Activated naive CD4-positive, alpha-beta T cell treated with Interleukin-2 at 50 U/mL for 16 hours (primary cell): ENCODE measurements around the gene ARVCF.
A peak's percentile ranks its signal among the peaks of the same experiment; 100 is the strongest.

Experiments used
- DNase-seq: peaks from one replicate; pipeline ENCODE4 v3.0.0-alpha.2; 2020

ARVCF gene

GRCh38 chr22:19998232-19998951, 18.2 kb downstream of the ARVCF start:
- no peak for DNase-seq

DNA sequence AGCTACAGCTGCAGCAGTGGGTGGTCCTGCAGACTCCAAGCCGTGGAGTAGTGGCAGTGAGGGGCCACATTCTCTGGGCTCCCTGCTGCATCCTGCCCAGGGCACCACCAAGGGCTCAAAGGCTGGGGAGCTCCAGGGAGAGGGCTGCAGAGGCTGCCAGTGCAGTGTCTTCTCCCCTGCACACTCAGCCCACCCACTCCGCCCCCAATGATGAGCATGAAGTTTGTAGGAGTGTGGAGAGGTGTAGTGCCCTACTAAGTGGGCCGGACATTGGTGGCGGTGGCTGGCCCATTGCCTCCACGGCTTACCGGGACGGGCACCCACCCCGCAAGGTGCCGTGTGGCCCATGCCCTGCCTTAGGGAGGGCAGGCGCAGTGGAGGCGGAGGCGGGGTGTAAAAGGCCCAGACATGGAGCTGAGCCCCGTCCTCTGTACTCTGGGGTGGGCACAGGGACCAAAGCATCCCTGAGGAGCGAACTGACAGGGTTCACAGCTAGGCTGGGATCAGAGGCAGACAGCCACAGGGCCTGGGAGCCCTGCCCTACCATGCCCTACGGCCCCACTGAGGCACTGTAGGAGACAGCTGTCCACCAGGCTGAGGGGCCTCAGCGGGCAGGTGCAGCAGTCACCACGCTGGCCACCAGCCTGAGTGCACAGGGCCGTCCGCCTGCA, 18.9 kb downstream of the ARVCF start:
- DNase-seq: no peak

GRCh38 chr22:19996694-19997384, 19.8 kb downstream of the ARVCF start:
- no peak for DNase-seq

DNA sequence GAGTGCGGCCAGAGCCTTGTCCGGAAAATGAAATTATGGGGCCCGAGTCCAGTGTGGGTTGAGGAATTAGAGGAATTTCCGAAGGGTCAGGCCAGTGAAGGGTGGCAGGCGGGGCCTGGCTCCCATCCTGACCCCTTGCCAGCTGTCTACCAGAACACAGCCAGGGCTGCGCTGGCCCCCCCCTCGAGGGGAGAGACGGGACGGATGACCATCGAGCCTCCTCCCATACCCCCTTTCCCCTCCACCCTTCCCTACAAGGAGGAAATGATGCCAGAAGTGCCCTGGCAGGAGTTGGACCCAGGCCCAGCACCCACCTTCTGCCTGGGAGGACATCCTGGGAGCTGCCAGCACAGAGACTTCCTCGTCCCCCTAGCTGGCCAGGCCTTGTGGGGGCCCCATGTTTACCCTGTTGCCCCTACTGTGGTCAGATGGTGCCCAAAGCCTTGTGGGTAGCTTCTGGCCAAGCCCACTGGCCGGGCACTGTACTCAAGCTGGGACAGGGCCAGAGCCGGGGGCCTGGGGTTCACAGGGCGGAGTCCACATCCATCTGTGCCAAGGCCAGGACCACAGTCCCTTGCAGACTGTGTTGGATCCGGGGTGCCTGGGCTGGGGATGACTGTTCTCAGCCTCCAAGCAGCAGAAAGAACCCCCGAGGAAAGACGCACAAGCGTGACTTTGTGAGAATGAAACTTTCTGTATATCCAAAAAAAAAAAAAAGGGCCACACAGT, 20.8 kb downstream of the ARVCF start:
- no peak for DNase-seq

DNA sequence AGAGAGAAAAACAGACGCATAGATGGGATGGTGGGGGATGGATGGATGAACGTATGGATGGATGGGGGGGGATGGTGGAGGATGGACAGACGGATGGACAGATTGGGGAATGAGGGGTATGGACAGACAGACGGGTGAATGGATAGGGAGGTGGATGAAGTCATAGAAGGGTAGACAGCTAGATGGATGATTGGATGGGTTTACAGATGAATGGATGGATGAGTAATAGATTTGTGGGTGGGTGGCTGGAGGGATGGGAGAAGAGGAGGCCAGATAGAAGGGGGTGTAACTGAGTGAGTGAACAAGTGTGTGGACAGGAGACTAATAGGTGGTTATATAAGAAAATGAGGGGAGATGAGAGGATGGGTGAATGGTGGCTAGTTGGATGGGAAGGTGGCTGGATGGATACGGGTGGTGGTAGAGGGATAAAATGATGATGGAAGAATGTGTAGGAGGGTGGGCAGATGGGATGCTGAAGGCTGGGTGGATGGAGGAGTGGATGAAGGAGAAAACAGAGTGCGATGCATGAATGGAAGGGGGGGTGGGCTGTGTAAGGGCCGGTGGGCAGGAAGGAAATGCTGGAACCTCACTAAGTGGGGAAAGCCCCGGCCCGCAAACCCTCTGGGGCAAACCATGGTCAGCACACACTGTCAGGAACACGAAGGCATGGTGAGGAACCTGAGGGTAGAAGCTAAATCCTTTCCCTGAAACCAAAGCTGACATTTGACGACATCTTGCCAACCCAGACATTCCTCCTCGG, 21.6 kb downstream of the ARVCF start:
- DNase-seq: no peak

- no peak for DNase-seq
Observed at GRCh38 chr22:19993926-19994325, 22.7 kb downstream of the ARVCF start.

DNA sequence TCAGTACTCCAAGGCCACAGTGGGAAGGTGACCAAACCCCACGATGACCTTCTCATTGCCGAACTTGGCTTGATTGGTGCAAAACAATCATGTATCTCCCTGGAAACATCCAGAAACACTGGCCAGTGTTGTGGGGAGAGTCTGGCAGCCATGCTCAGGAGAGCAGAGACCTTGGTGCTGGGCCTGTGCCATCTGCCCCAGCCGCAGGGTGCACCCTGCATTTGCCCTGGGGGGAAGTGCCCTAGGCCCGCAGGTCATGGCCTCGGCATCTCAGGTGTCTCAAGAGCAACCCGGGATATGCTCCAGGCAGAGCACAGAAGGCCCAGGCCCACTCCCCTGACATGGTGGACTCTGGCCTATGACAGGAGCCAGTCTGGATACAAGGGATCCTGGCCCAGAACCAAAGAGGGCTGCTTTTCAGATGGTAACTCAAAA, 23.7 kb downstream of the ARVCF start:
- no peak for DNase-seq

- no peak for DNase-seq
Observed at GRCh38 chr22:19992481-19992911, 24.1 kb downstream of the ARVCF start.

- DNase-seq: no peak
Observed at GRCh38 chr22:19991645-19992451, 24.8 kb downstream of the ARVCF start.

DNA sequence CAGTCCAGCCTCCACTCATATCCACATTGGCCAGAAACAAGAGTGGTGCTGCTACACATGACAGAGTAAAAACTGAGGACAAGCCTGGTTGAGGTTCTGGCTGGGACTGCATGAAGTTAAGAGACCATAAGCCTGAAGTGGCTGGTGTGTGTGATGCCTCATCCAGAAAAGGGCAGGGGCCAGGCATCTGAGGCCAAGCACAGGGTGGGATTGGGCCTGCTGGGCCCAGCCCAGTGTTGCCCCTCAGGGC, 25.3 kb downstream of the ARVCF start:
- no peak for DNase-seq

DNA sequence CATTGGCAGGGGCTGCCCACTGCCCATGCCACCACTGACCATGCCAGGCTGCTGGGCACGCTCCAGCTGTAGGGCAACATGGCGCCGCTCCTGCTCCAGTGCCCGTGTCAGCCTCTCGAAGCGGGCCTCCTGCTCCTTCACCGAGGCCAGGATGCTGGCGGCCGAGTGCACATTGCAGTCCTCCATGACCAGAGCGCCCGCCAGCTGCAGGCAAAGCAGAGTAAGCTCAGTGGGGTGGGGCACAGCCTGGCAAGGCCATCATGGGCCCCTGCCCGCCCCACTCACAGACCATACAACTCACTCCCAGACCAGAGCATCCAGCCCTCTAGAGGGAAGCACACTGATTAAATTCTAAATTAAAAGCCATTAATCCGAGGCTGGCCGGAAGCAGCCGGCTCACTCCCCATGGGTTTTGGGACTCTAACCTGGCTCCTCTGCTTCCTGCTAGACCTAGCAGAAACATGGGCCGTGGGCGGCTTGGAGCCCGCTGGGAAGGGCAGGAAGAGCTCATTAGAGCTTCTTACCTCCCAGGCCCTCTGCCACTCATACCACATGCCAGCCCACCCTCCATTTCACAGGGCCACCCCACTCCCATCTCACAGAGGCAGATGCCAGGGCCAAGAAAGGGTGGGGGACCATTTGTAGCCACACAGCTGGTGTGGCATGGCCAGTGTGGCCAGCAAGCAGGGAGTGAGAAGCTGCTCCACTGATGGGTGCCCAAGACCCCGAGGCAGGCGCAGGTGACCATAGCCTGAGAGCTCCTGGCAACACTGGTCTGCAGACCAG, 25.8 kb downstream of the ARVCF start:
- no peak for DNase-seq

DNA sequence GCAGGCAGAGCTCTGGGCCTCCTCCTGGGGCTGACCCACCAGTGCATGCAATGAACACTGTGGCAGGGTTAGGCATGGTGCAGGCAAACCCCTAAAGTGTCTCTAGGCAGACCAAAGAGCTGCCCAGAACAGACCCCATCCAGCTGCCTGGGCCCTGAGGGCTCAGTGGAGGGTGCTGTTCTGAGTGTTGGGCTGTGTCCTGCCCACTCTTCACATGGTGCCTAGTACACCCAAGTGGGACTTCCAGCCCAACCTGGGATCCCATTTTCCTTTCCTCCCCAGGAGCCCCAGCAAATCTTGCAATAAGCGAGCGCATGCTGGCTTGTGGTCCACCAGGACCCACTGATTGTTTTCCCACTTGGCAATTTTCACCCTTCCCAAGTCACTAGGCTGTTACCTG, 26.4 kb downstream of the ARVCF start:
- no peak for DNase-seq

- DNase-seq: no peak
Observed at GRCh38 chr22:19989725-19990067, 26.9 kb downstream of the ARVCF start.

DNA sequence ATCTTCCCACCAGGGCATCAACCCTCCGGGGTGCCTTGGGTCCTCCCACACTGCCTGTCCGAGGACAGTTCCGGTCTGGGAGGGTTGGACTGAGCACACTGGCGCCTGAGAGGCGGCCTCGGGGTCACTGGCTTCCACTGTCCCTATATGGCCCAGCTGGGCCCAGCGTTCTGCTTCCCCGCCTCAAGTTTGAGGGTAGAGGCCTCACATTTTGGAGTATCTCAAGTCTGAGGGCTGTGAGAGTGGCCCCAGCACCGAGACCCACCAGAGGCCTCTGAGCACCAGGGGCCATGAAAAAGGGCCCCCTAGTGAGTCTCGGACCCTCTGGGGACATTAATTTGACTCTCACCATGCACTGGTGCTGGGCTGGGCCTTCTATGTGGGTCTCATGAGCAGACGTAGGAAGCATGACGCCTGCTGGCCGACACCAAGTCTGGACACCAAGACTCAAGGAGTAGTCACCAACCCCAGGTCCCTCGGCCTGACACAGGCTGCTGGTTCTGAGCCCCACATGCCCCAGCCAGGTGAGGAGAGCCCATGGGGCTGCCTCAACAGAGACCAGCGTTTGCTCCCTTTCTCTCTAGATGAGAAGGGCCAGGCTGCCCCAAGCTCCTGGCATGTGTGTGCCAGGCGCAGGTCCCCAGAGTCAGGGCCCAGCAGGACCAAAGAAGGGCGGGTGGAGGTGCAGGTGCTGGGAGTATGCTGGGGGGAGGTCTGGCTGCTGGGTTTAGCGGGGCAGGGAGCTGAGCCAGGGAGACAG, 27.5 kb downstream of the ARVCF start:
- DNase-seq: no peak

- no peak for DNase-seq
Observed at GRCh38 chr22:19988331-19988808, 28.3 kb downstream of the ARVCF start.

- no peak for DNase-seq
Observed at GRCh38 chr22:19987394-19988306, 29.0 kb downstream of the ARVCF start.

DNA sequence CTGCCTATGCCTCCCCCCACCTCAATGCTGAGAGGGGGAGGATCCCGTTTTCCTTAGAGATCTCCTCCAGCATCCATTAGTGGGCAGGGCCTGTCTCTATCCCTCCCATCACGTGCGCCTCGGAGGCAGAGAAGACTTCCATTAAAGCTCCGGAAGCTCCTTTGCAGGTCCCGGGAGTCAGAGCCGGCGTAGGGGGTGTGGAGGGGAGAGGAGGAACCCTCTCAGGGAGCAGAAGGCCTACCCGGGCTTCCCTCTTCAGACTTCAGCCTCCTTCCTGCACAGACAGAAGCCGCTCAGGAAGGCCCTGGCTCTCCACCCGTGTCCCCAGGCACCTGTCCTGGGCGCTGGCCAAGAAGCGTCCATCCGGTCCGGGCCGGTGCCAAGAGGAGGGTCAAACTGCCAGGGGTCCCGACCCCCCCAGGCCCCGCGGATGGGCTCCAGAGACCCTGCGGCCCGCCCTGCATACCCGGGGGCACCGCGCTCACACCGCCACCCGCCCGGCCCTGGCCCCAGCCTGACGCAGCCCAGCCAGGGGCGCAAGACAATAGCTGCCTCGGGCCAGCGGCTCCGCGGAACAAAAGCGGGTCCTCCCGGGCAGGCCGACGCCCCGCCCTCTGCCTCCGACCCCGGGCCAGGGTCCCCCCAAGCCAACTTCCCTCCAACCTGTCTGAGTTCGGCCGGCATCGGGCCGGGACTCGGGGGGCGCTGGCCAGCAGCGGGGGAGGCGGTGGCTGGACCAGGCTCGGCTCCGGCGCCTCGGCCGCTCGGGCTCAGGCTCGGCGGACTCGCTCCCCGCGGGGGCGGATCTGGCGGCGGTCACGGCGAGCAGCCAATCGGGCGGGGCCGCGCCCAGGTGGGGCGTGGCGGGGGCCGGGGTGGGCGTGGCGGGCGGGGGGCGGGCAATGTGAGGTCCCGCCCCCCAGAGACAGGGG, 29.9 kb downstream of the ARVCF start:
- peak; percentile 60 for DNase-seq

DNA sequence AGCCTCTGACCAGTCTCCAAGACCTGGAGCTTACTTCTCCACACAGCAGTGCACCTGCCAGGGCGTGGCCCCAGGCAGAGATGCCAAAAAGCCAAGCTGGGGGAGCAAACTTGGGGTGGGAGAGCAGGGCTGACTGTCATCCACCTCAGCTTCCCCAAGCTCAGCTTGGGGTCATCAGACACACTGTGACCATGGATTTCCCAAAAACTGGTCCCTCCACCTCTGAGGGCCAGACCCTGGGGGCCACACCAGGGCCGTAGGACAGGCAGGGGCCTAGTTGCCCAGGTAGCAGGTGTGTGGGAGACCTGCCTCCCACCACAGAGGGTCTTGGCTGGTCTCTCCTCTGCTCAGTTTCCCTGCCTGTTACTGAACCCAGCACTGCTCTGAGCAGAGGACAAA, 30.6 kb downstream of the ARVCF start:
- no peak for DNase-seq
